BLaER1 (cell line): ENCODE results near the gene NEURL3.
A peak's percentile ranks its signal among the peaks of the same experiment; 100 is the strongest.
"Not testable (repeated sequence)": the region's sequence is repeated elsewhere in the genome, so short reads cannot be mapped to it uniquely, and the experiment has no call there.

Experiments
- H3K27ac ChIP-seq: shearing (Covaris generic); formaldehyde crosslinking; 2 replicates; pipeline ENCODE4 v1.8.1; 2022
- H3K27me3 ChIP-seq: shearing (Covaris generic); formaldehyde crosslinking; 2 replicates; pipeline ENCODE4 v1.8.1; 2022
- H3K36me3 ChIP-seq: shearing (Covaris generic); formaldehyde crosslinking; 2 replicates; pipeline ENCODE4 v1.8.1; 2022
- H3K4me1 ChIP-seq: shearing (Covaris generic); formaldehyde crosslinking; 2 replicates; pipeline ENCODE4 v1.8.1; 2022
- H3K4me2 ChIP-seq: shearing (Covaris generic); formaldehyde crosslinking; 2 replicates; pipeline ENCODE4 v1.8.1; 2022
- H3K4me3 ChIP-seq: shearing (Covaris generic); formaldehyde crosslinking; 2 replicates; pipeline ENCODE4 v1.8.1; 2022
- H3K9ac ChIP-seq: shearing (Covaris generic); formaldehyde crosslinking; 2 replicates; pipeline ENCODE4 v1.8.1; 2022
- H3K9me3 ChIP-seq: shearing (Covaris generic); formaldehyde crosslinking; 2 replicates; pipeline ENCODE4 v1.8.1; 2022
- H4K20me1 ChIP-seq: shearing (Covaris generic); formaldehyde crosslinking; 2 replicates; pipeline ENCODE4 v1.8.1; 2022
- Cebpa-rat ChIP-seq: shearing (Covaris generic); IDR thresholded peaks from 2 replicates; pipeline ENCODE4 v1.8.1; 2022

The NEURL3 gene

DNA sequence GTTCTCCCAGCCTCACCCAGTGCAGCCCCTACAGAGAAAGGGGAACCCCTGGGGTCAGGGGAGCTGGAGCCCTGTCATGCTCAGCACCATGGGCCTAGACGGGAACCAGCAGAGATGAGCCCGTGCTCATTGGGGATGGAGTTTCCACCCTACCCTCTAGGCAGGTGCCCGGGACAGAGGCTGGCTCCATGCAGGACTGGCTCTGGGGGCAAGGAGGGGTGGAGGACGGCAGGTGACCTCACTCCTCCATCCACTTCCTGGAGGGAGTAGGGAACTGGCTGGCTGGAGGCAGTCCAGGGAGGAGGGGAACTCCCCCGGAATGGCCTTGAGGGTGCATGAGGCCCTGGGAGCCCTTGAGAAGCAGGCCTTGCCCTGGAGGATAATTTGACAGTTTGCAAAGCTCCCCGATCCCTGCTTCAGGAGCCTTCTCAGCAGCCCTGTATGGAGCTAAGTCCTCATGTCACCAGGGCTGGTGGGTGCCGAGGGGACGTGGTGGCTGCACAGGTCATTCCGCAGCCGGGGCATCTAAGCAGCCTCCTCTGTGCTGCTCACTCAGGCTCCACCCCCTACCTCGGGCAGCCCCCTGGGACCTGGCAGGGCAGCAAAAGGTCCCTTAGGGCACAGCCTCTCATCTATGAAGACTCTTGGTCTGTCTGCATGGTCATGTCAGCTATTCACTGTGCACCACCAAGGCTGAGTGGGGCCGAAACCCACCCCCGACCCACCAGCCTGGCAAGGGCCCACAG lies 2.1 kb downstream of the NEURL3 start:
- Histone ChIP-seq H3K4me3 (no peak overlapping the region), H3K9me3 (no peaks in the 10 kb centered on the region), H3K4me1 (peaks cover 41% of the 10 kb centered on the region), H4K20me1 (no peaks in the 10 kb centered on the region), H3K9ac (no peak overlapping the region), H3K36me3 (no peaks in the 10 kb centered on the region), H3K27me3 (no peaks in the 10 kb centered on the region), H3K4me2 (peak overlapping the region; percentile 66), H3K27ac (peak overlapping the region; percentile 27; the same call in 1 of the 2 replicates)
- TF ChIP-seq Cebpa-rat = no peak

DNA sequence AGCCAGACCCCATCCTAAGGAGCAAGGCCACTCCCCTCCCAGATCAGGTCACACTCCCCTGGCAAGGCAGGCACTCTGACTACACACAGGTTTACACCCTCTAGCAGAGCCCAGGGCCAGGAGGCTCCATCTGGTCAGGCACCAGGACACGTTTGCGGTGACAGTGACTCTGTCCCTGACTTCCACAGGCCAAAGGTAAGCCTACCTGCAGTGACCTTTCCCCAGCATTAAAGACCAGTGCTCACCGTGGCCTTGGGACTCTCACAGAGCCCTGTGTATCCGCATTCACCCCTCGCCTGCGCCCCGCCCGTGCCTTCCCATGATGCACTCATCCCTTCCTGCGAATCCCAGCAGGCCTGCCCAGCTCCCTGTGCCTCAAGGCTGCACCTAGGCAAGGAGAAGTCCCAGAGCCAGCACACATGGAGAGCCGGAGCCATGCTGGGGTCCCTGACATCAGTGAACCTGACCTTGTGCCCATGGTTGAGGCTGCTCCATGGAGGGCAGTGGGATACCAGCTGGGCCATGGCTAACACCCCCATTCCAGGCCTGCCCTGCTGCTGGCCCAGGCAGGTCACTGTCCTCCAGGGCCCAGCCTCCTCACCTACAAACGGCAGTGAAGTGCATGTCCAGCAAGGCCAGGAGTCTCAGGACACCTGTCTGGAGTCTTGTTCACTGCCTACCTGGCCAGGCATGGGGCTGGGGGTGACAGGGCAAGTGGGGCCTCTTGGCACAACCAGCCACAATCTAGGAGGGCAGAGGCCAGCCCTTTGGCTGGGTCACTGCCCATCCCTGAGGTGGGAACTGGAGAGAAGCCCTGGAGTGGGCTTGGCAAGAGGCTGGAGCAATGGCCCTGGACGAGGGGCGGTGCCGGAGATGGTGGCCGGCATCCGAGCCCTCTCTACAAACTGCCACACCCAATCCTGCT lies 3.0 kb downstream of the NEURL3 start:
- H3K4me3 ChIP-seq = no peak overlapping the region
- H3K9me3 ChIP-seq = no peaks in the 10 kb centered on the region
- no peaks in the 10 kb centered on the region for H4K20me1 ChIP-seq
- peak overlapping the region; percentile 66 for H3K4me2 ChIP-seq
- H3K4me1 ChIP-seq = peaks cover 44% of the 10 kb centered on the region
- no peak for TF ChIP-seq Cebpa-rat
- H3K27me3 ChIP-seq = no peaks in the 10 kb centered on the region
- no peaks in the 10 kb centered on the region for H3K36me3 ChIP-seq
- H3K27ac ChIP-seq = peak overlapping the region; percentile 15
- H3K9ac ChIP-seq = peak overlapping the region; percentile 7; the same call in 1 of the 2 replicates

DNA sequence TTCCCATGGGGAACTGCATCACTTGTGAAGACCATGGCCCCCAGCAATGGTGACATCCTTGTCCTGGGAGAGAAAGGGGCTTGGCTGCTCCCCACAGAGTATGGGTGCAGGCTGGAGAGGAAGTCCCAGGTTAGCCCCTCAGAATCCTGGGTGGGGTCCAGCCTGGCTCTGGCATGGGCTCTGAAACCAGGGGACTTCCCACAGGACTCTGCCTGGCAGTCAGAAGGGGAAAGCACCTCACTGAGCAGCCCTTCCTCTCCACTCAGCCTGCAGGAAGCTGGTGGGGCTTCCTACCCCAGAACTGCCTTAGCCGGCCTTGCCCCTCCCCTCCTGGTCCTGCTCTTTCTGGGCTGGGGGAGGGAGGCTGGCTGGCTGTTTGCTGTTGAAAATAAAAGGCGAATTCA lies 3.7 kb downstream of the NEURL3 start:
- Histone ChIP-seq H3K4me3 (no peak overlapping the region), H3K4me2 (peak overlapping the region; percentile 66), H3K27me3 (no peaks in the 10 kb centered on the region), H3K9ac (0 out of 2 replicates have a peak overlapping the region, but pooled peaks have one; percentile 7), H3K27ac (peak overlapping the region; percentile 15), H4K20me1 (no peaks in the 10 kb centered on the region), H3K36me3 (no peaks in the 10 kb centered on the region), H3K9me3 (no peaks in the 10 kb centered on the region), H3K4me1 (peaks cover 44% of the 10 kb centered on the region)
- TF ChIP-seq Cebpa-rat = no peak

DNA sequence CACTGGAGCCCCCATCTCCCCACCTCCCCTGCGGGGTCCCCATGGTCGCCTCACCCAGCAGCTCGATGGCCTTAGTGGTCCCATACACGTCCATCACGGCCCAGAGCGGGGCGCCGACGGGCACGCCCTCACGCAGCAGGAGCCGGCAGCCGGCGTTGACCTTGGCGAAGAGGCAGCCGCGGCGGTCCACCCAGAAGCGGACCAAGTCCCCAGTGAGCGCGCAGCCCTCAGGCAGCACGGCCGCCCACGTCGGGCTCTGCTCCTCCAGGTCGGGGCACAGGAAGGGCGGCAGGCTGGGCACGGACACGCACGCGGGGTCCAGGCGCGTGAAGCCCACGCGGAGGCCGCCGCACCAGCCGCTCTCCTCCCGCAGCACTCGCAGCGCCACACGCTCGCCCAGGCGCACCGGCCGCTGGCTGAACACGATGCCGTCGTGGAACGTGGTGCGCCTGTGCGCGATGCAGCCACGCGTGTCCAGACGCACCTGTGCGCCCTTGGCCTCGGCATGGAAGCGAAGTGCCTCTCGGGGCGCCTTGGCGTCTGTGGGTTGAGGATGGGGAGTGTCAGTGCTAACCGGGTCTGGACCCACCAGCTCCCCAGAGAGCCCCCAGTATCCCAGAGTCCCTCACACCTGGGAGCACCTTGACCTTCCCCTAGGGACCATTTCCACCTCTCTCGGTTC lies 4.6 kb downstream of the NEURL3 start:
- peaks cover 44% of the 10 kb centered on the region for H3K4me1 ChIP-seq

DNA sequence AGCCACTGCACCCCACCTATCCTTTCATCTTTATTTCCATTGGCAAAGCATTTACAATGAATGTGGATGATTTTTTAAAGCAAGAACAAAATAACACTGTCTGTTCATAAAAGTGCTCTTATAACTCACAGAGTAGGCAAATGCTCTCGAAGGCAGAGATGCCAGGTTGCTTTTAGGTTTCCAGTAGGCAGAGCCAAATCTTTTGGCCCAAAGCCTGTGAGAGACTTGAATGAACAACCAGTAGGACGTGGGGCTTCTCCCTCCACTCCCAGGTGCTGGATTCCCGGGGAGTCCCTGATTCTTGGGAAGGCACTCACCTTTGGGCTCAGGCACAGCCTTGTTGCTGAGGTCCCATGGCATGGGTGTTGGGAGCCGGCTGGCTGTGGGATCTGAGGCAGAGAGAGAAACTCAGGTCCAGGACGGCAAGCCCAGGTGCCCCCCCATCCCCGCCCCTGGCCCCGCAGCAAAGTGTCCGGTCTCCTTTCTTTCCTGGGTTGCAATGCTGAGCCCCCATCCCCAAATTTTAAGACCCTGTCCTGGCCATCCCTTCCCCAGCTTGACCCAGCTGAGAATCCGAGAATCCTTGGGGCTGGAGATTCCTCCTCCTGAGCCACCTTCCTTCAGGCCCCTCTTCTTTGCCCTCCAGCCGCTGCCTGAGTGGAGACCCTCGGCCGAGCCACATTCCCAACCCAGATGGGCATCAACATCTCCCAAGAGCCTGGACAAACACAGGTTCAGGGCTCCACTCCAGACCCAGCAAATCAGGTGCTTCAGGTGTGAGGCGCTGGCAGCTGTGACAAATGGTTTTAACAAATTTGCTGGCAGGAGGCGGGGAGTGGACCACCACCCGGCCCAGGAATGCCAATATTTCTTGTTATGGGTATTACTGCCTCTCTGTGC lies 5.8 kb downstream of the NEURL3 start:
- Histone ChIP-seq H3K27me3 (no peaks in the 10 kb centered on the region), H3K4me1 (peaks cover 44% of the 10 kb centered on the region), H3K36me3 (no peaks in the 10 kb centered on the region), H3K4me2 (no peak overlapping the region), H3K27ac (no peak overlapping the region), H3K9ac (no peak overlapping the region), H4K20me1 (no peaks in the 10 kb centered on the region), H3K4me3 (no peak overlapping the region), H3K9me3 (peaks cover 18% of the 10 kb centered on the region)
- no peak for TF ChIP-seq Cebpa-rat

More for the DNA sequence above, 4.6 kb downstream of the NEURL3 start:
- H3K9me3 ChIP-seq = peaks cover 7% of the 10 kb centered on the region
- no peak overlapping the region for H3K27ac ChIP-seq
- no peak for TF ChIP-seq Cebpa-rat
- no peaks in the 10 kb centered on the region for H3K27me3 ChIP-seq
- no peaks in the 10 kb centered on the region for H3K36me3 ChIP-seq
- no peak overlapping the region for H3K4me2 ChIP-seq
- no peaks in the 10 kb centered on the region for H4K20me1 ChIP-seq
- H3K4me3 ChIP-seq = no peak overlapping the region
- H3K9ac ChIP-seq = no peak overlapping the region

DNA sequence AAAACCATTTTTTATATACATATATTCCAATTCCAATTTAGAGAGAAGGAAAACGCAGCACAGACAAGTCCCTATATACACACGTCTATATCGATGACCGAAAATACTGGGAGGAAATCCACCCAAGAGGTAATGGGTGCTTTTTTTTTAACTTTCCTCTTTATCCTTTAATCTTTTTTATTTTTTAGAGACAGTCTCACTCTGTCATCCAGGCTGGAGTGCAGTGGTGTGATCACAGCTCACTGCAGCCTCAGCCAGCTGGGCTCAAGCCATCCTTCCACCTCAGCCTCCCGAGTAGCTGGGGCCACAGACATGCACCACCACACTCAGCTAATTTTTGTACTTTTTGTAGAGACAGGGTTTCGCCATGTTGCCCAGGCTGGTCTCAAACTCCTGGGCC lies 6.5 kb downstream of the NEURL3 start:
- H4K20me1 ChIP-seq, H3K36me3 ChIP-seq, H3K9ac ChIP-seq, H3K4me2 ChIP-seq, H3K4me3 ChIP-seq, H3K27me3 ChIP-seq, H3K27ac ChIP-seq: not testable (repeated sequence)
- Histone ChIP-seq H3K4me1 (peaks cover 37% of the 10 kb centered on the region), H3K9me3 (peaks cover 21% of the 10 kb centered on the region)

DNA sequence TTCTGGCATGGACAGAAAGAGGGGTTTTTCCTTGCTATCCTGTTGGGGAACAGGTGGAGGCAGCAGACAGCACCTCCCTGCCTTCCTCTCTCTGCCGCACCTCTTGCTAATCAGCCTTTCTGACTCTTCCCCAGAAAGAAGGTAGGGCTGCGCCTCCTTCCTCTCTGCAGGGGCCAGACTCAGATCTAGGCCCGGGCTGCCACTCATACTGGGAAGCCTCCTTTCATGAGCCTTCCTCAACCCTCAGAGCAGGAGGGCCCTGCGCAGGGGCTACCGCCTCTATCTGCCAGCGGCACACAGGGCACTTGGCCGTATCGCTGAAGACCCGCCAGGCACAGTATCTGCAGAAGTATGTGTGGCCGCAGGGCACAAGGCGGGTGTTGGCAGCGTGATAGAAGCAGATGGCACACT lies 7.1 kb downstream of the NEURL3 start:
- no peak overlapping the region for H3K4me3 ChIP-seq
- no peaks in the 10 kb centered on the region for H4K20me1 ChIP-seq
- no peaks in the 10 kb centered on the region for H3K36me3 ChIP-seq
- no peaks in the 10 kb centered on the region for H3K27me3 ChIP-seq
- H3K9me3 ChIP-seq = peaks cover 21% of the 10 kb centered on the region
- no peak for TF ChIP-seq Cebpa-rat
- no peak overlapping the region for H3K4me2 ChIP-seq
- peaks cover 31% of the 10 kb centered on the region for H3K4me1 ChIP-seq
- H3K9ac ChIP-seq = no peak overlapping the region
- no peak overlapping the region for H3K27ac ChIP-seq

DNA sequence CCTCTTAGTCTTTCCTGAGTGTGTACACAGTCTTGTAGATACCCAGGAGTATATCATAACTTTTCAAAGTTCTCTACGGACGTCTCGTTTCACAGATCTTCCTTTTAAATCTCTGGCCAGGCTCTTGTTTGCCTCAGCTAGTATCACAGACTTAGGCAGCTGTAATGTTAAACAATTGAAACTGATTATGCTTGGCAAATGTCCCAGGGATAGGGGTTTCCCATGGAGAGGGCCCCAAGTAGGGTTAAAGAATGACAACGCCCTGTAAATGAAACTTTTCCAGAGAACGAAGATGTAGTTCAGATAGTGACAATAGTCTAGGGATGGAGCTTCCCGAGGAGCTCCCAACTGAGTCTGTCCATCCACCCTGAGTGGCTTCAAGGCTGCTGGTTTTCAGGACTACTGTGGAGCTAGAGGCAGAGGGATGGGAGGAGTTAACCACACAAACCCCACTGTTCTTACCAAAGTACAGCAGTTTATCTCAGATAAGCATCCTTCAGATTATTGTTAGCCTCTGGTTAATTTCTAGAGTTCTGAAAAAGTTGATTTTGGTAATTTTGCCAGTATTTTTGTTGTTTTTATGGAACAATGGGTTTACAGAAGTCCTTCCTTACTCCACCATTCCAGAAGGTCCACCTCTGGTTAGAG lies 9.1 kb downstream of the NEURL3 start:
- H4K20me1 ChIP-seq = no peaks in the 10 kb centered on the region
- no peaks in the 10 kb centered on the region for H3K27me3 ChIP-seq
- H3K9me3 ChIP-seq = peaks cover 21% of the 10 kb centered on the region
- H3K36me3 ChIP-seq = no peaks in the 10 kb centered on the region
- H3K4me3 ChIP-seq = no peak overlapping the region
- TF ChIP-seq Cebpa-rat = no peak
- H3K27ac ChIP-seq = no peak overlapping the region
- H3K4me1 ChIP-seq = peaks cover 12% of the 10 kb centered on the region
- H3K9ac ChIP-seq = no peak overlapping the region
- H3K4me2 ChIP-seq = no peak overlapping the region
